Measurements from ENCODE around the gene CMTM8.
"Not testable (repeated sequence)": the region's sequence is repeated elsewhere in the genome, so short reads cannot be mapped to it uniquely, and the experiment has no call there.

CMTM8 gene

GRCh38 chr3:32389577-32389976, 151.1 kb downstream of the CMTM8 start:
- DNase-seq = not testable (repeated sequence)

- DNase-seq = peak; percentile 35
Observed at GRCh38 chr3:32391643-32392535, 153.4 kb downstream of the CMTM8 start, which contains the start of gene CMTM7. TSS of gene CMTM7 (plus strand) at chr3:32391853. CDS start at chr3:32391907, 54 bp downstream.

GRCh38 chr3:32392536-32393302, 154.2 kb downstream of the CMTM8 start:
- DNase-seq = no peak

GRCh38 chr3:32395496-32395895, 157.0 kb downstream of the CMTM8 start:
- no peak for DNase-seq

- no peak for DNase-seq
Observed at GRCh38 chr3:32397941-32398340, 159.5 kb downstream of the CMTM8 start.

GRCh38 chr3:32398531-32398930, 160.1 kb downstream of the CMTM8 start:
- DNase-seq = no peak

- peak; percentile 60 for DNase-seq
Observed at GRCh38 chr3:32399030-32399620, 160.6 kb downstream of the CMTM8 start.

GRCh38 chr3:32401126-32401525, 162.6 kb downstream of the CMTM8 start:
- DNase-seq = no peak

GRCh38 chr3:32401556-32402081, 163.1 kb downstream of the CMTM8 start:
- peak; percentile 91 for DNase-seq

GRCh38 chr3:32403663-32404062, 165.2 kb downstream of the CMTM8 start:
- DNase-seq = peak; percentile 80

- no peak for DNase-seq
Observed at GRCh38 chr3:32404714-32405113, 166.2 kb downstream of the CMTM8 start.

- DNase-seq = no peak
Observed at GRCh38 chr3:32405155-32405554, 166.7 kb downstream of the CMTM8 start.

GRCh38 chr3:32405711-32406323, 167.3 kb downstream of the CMTM8 start:
- no peak for DNase-seq

- no peak for DNase-seq
Observed at GRCh38 chr3:32406486-32407408, 168.3 kb downstream of the CMTM8 start.

- DNase-seq = peak; percentile 66
Observed at GRCh38 chr3:32410367-32411246, 172.1 kb downstream of the CMTM8 start.

- no peak for DNase-seq
Observed at GRCh38 chr3:32411442-32411841, 173.0 kb downstream of the CMTM8 start.

GRCh38 chr3:32412887-32413286, 174.4 kb downstream of the CMTM8 start:
- peak; percentile 42 for DNase-seq

GRCh38 chr3:32413845-32414521, 175.5 kb downstream of the CMTM8 start:
- no peak for DNase-seq

GRCh38 chr3:32414522-32415202, 176.2 kb downstream of the CMTM8 start:
- no peak for DNase-seq

Data from NCI-H2029 (cell line).